ENCODE measurements around the gene OTOR.
A peak's percentile ranks its signal among the peaks of the same experiment; 100 is the strongest.

The OTOR gene

DNA sequence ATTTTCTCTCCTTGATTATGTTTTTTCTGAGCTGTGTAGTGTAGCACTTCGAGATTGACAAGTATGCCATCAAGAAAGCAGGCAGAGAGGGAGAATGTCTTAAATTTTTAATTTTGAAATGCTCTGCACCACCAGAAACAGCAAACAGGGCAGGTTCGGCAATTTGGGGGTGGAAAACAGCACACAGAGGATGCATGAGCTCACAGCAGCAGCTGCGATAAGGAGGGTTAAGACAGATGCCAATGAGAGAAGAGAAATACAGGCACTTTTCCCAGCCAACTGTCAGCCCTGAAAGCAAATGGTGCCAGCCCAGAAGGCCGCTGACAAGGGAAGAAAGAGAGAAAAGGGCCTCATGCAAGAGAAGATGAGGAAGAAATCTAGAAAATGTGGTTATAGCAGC, 33.4 kb upstream of the OTOR start:
- Histone ChIP-seq H3K23ac (ENCODE audit: low read length in 2 of 2) (no peak overlapping the region), H3K18ac (ENCODE audit: low read depth in 1 of 2, low read length in 2 of 2) (no peak overlapping the region), H3K4me1 (ENCODE audit: control insufficient read depth, insufficient read depth, low read depth, low read length) (no peaks in the 10 kb centered on the region), H2BK5ac (ENCODE audit: low read depth, low read length, poor library complexity, severe bottlenecking) (no peak overlapping the region), H3K79me1 (replicated peaks; ENCODE audit: low read length, poor library complexity, severe bottlenecking) (no peaks in the 10 kb centered on the region), H3K27me3 (ENCODE audit: control insufficient read depth in 1 of 2, insufficient read depth in 1 of 2, low read length in 2 of 2) (peaks cover 18 to 21% of the 10 kb centered on the region in 2 experiments), H3K36me3 (ENCODE audit: control insufficient read depth in 1 of 2, insufficient read depth in 2 of 2, low read depth in 1 of 2, low read length in 2 of 2) (no peaks in the 10 kb centered on the region), H3K14ac (ENCODE audit: low read length in 2 of 2) (no peak overlapping the region), H3K9ac (ENCODE audit: low read length) (no peak overlapping the region), H2BK15ac (ENCODE audit: low read depth, poor library complexity, severe bottlenecking) (no peak overlapping the region), H2AK5ac (ENCODE audit: low read length, severe bottlenecking) (no peak overlapping the region), H2BK12ac (ENCODE audit: low read length in 2 of 2) (no peak overlapping the region), H2BK120ac (ENCODE audit: low read depth, low read length) (no peak overlapping the region), H4K91ac (ENCODE audit: low read length) (no peak overlapping the region), H3K9me3 (ENCODE audit: control insufficient read depth, low read length) (no peaks in the 10 kb centered on the region), H3K4ac (ENCODE audit: low read depth in 1 of 2, low read length in 2 of 2) (no peak overlapping the region), H4K8ac (ENCODE audit: low read length) (no peak overlapping the region), H3K27ac (ENCODE audit: low read length, poor library complexity, severe bottlenecking) (no peak overlapping the region), H2AFZ (ENCODE audit: low read depth, low read length) (no peak overlapping the region), H3K4me2 (ENCODE audit: low read length, poor library complexity, severe bottlenecking) (no peak overlapping the region), H3K4me3 (ENCODE audit: insufficient read depth in 1 of 2, low read depth in 1 of 2, low read length in 2 of 2) (no peak overlapping the region)
- WGBS = 67% methylated on average over 4 of the region's 4 CpGs
- DNase-seq = no peak

- no peak overlapping the region for H2AK5ac ChIP-seq (ENCODE audit: low read length, severe bottlenecking)
- 64% methylated on average over 1 of the region's 1 CpG for WGBS
- no peak overlapping the region for H2BK120ac ChIP-seq (ENCODE audit: low read depth, low read length)
- H3K27ac ChIP-seq (ENCODE audit: low read length, poor library complexity, severe bottlenecking) = no peak overlapping the region
- no peak overlapping the region for H2BK5ac ChIP-seq (ENCODE audit: low read depth, low read length, poor library complexity, severe bottlenecking)
- H3K4me3 ChIP-seq (ENCODE audit: insufficient read depth in 1 of 2, low read depth in 1 of 2, low read length in 2 of 2) = no peak overlapping the region
- H3K9ac ChIP-seq (ENCODE audit: low read length) = no peak overlapping the region
- no peak overlapping the region for H2BK15ac ChIP-seq (ENCODE audit: low read depth, poor library complexity, severe bottlenecking)
- H3K4me2 ChIP-seq (ENCODE audit: low read length, poor library complexity, severe bottlenecking) = no peak overlapping the region
- H3K9me3 ChIP-seq (ENCODE audit: control insufficient read depth, low read length) = peaks cover 3% of the 10 kb centered on the region
- peaks cover 26 to 29% of the 10 kb centered on the region in 2 experiments for H3K27me3 ChIP-seq (ENCODE audit: control insufficient read depth in 1 of 2, insufficient read depth in 1 of 2, low read length in 2 of 2)
- DNase-seq = no peak
- no peaks in the 10 kb centered on the region for H3K79me1 ChIP-seq (replicated peaks; ENCODE audit: low read length, poor library complexity, severe bottlenecking)
- H3K14ac ChIP-seq (ENCODE audit: low read length in 2 of 2) = no peak overlapping the region
- no peak overlapping the region for H2BK12ac ChIP-seq (ENCODE audit: low read length in 2 of 2)
- H2AFZ ChIP-seq (ENCODE audit: low read depth, low read length) = no peak overlapping the region
- no peak overlapping the region for H3K23ac ChIP-seq (ENCODE audit: low read length in 2 of 2)
- H4K8ac ChIP-seq (ENCODE audit: low read length) = no peak overlapping the region
- H4K91ac ChIP-seq (ENCODE audit: low read length) = no peak overlapping the region
- no peak overlapping the region for H3K4ac ChIP-seq (ENCODE audit: low read depth in 1 of 2, low read length in 2 of 2)
- no peaks in the 10 kb centered on the region for H3K4me1 ChIP-seq (ENCODE audit: control insufficient read depth, insufficient read depth, low read depth, low read length)
- no peaks in the 10 kb centered on the region for H3K36me3 ChIP-seq (ENCODE audit: control insufficient read depth in 1 of 2, insufficient read depth in 2 of 2, low read depth in 1 of 2, low read length in 2 of 2)
- no peak overlapping the region for H3K18ac ChIP-seq (ENCODE audit: low read depth in 1 of 2, low read length in 2 of 2)
These were observed 28.7 kb upstream of the OTOR start for GRCh38 chr20:16719421-16719820.

DNA sequence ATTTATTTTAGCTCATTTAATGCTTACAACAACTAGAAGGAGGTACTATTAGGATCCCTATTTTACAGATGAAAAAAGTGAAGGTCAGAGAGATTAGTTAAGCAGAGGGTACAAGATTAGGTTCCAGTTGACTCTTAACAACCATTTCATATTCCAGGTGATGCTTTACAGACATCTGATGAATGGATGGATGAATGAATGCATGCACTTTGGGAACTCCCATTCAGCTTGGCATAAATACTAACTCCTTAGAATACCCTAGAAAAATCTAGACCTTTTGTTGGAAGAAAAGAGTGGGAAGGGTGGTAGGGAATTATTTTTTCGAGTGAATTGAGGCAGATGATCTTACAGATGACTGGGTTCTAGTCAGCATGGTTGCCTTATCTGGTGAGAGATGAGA, 19.1 kb upstream of the OTOR start:
- Histone ChIP-seq H3K14ac (ENCODE audit: low read length in 2 of 2) (no peak overlapping the region), H3K9ac (ENCODE audit: low read length) (peak overlapping the region; percentile 98), H2BK15ac (ENCODE audit: low read depth, poor library complexity, severe bottlenecking) (no peak overlapping the region), H2BK120ac (ENCODE audit: low read depth, low read length) (no peak overlapping the region), H2AFZ (ENCODE audit: low read depth, low read length) (peak overlapping the region; percentile 94), H3K4ac (ENCODE audit: low read depth in 1 of 2, low read length in 2 of 2) (peak overlapping the region; percentile 64 to 84), H3K4me3 (ENCODE audit: insufficient read depth in 1 of 2, low read depth in 1 of 2, low read length in 2 of 2) (peak overlapping the region in 1 of 2 experiments; percentile 98), H4K91ac (ENCODE audit: low read length) (no peak overlapping the region), H2BK12ac (ENCODE audit: low read length in 2 of 2) (no peak overlapping the region), H3K18ac (ENCODE audit: low read depth in 1 of 2, low read length in 2 of 2) (peak overlapping the region in 1 of 2 experiments; percentile 92), H2AK5ac (ENCODE audit: low read length, severe bottlenecking) (no peak overlapping the region), H3K4me1 (ENCODE audit: control insufficient read depth, insufficient read depth, low read depth, low read length) (no peaks in the 10 kb centered on the region), H3K9me3 (ENCODE audit: control insufficient read depth, low read length) (peaks cover 4% of the 10 kb centered on the region), H3K27ac (ENCODE audit: low read length, poor library complexity, severe bottlenecking) (no peak overlapping the region), H2BK5ac (ENCODE audit: low read depth, low read length, poor library complexity, severe bottlenecking) (no peak overlapping the region), H3K4me2 (ENCODE audit: low read length, poor library complexity, severe bottlenecking) (peak overlapping the region; percentile 63), H3K79me1 (replicated peaks; ENCODE audit: low read length, poor library complexity, severe bottlenecking) (peaks cover 9% of the 10 kb centered on the region), H3K23ac (ENCODE audit: low read length in 2 of 2) (no peak overlapping the region), H3K36me3 (ENCODE audit: control insufficient read depth in 1 of 2, insufficient read depth in 2 of 2, low read depth in 1 of 2, low read length in 2 of 2) (peaks cover 3 to 22% of the 10 kb centered on the region in 2 experiments), H3K27me3 (ENCODE audit: control insufficient read depth in 1 of 2, insufficient read depth in 1 of 2, low read length in 2 of 2) (peaks cover 0 to 6% of the 10 kb centered on the region in 2 experiments), H4K8ac (ENCODE audit: low read length) (peak overlapping the region; percentile 100)
- 100% methylated on average over 1 of the region's 1 CpG for WGBS
- DNase-seq = no peak

DNA sequence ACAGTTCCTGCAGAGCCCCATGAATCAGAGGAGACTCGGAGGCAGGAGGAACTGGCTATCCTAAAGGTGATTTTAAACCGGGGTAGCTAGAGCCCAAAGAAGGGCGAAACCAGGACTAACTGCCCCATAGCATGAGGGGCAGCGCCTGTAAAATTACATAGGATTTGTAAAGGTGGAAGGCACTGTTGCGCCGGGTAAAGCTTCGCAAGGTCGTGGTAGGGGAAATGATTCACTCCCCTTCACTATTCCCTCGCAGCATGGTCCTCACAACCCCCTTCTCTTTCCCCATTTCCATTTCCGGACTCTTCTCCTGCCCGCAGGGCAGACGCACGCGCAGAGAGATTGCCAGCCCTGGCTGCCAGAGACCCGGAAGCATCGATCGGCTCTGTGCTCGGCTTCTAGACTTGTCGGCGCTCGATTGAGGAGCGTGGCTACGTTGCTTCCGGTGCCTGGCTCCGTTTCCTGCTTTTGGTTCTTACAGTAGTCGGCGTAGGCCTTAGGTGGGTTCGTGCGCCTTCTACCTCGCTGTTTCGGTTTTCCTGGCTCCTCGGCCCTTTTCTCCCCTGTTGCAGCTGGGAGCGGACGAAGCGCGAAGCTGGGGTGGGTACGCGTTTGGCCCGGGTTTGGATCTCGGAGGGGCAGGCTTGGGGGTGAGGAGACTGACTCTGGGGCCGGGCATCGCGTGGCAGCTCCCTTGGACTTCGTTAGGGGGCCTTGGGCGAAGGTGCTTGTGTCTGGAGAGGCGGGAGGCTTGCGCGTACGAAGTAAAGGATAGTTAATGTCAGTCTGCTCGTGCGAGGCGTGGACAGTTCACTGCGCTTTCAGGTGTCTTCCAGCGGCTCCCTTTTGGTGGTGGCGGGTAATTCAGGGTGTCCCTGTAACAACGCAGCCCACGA, 18.3 kb upstream of the OTOR start, which contains the start of gene SNRPB2:
SNRPB2 (plus strand) TSS at position 462 of the 896 bp plus-strand sequence. CDS start 1,677 bp downstream, outside the sequence.
- Histone ChIP-seq H2BK120ac (ENCODE audit: low read depth, low read length) (peak within 1 kb of the TSS; percentile 42), H4K91ac (ENCODE audit: low read length) (peak within 1 kb of the TSS; percentile 97), H3K4ac (ENCODE audit: low read depth in 1 of 2, low read length in 2 of 2) (peak within 1 kb of the TSS; percentile 85 to 95), H4K8ac (ENCODE audit: low read length) (peak within 1 kb of the TSS; percentile 100), H3K4me1 (ENCODE audit: control insufficient read depth, insufficient read depth, low read depth, low read length) (no peaks in the 10 kb centered on the region), H3K79me1 (replicated peaks; ENCODE audit: low read length, poor library complexity, severe bottlenecking) (peaks cover 12% of the 10 kb centered on the region), H2AFZ (ENCODE audit: low read depth, low read length) (peak within 1 kb of the TSS; percentile 94), H3K27me3 (ENCODE audit: control insufficient read depth in 1 of 2, insufficient read depth in 1 of 2, low read length in 2 of 2) (peaks cover 0 to 5% of the 10 kb centered on the region in 2 experiments), H3K9me3 (ENCODE audit: control insufficient read depth, low read length) (peaks cover 4% of the 10 kb centered on the region), H2BK12ac (ENCODE audit: low read length in 2 of 2) (no peak within 1 kb of the TSS), H2AK5ac (ENCODE audit: low read length, severe bottlenecking) (peak within 1 kb of the TSS; percentile 44), H3K14ac (ENCODE audit: low read length in 2 of 2) (peak within 1 kb of the TSS in 1 of 2 experiments; percentile 86), H3K36me3 (ENCODE audit: control insufficient read depth in 1 of 2, insufficient read depth in 2 of 2, low read depth in 1 of 2, low read length in 2 of 2) (peaks cover 7 to 29% of the 10 kb centered on the region in 2 experiments), H3K27ac (ENCODE audit: low read length, poor library complexity, severe bottlenecking) (peak within 1 kb of the TSS; percentile 84), H2BK5ac (ENCODE audit: low read depth, low read length, poor library complexity, severe bottlenecking) (no peak within 1 kb of the TSS), H3K9ac (ENCODE audit: low read length) (peak within 1 kb of the TSS; percentile 98), H3K23ac (ENCODE audit: low read length in 2 of 2) (peak within 1 kb of the TSS in 1 of 2 experiments; percentile 50), H3K4me3 (ENCODE audit: insufficient read depth in 1 of 2, low read depth in 1 of 2, low read length in 2 of 2) (peak within 1 kb of the TSS; percentile 98 to 99), H2BK15ac (ENCODE audit: low read depth, poor library complexity, severe bottlenecking) (no peak within 1 kb of the TSS), H3K18ac (ENCODE audit: low read depth in 1 of 2, low read length in 2 of 2) (peak within 1 kb of the TSS; percentile 94 to 96), H3K4me2 (ENCODE audit: low read length, poor library complexity, severe bottlenecking) (peak within 1 kb of the TSS; percentile 83)
- 10% methylated on average over 54 of the region's 57 CpGs for WGBS
- DNase-seq = peak; percentile 96

Data from mesenchymal stem cell (in vitro differentiated cells and primary cell).